ENCODE measurements around the gene CASZ1.

Gene CASZ1

DNA sequence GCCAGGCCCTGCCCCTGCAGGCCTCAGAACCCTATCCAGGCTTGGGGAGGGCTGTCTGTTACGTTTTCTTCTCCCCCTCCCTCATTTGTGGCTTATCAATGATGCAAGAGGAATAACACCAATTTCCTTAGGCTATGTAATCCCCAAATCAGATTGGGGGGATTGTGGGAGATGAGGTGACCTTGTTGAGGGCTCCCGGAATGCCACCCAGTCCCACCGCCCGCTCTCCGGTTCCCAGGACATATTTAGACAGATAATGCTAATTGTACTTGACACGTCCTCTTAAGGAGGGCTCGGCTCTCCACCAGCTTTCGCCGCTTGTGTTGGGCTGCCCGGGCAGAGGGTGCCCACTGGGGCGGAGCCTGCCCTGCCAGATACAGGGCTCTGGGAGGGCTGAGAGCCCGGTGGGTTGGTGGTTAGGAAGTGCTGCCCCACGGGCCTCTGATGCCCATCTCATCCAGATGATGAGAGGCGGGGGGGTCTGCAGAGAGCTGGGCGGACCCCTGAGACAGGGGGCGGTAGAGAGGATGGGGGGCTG lies 90.0 kb downstream of the CASZ1 start:
- H3K4me3 ChIP-seq (ENCODE audit: low read depth, low read length), result no peak overlapping the region
- no peaks in the 10 kb centered on the region for H3K36me3 ChIP-seq (ENCODE audit: control insufficient read depth, insufficient read depth, low read length)
- H3K79me2 ChIP-seq, result no peaks in the 10 kb centered on the region
- H3K9ac ChIP-seq, result no peak overlapping the region
- no peaks in the 10 kb centered on the region for H3K4me1 ChIP-seq
- H3K27me3 ChIP-seq (ENCODE audit: control insufficient read depth, insufficient read depth, low read length), result no peaks in the 10 kb centered on the region
- TF ChIP-seq, protein P1, sequence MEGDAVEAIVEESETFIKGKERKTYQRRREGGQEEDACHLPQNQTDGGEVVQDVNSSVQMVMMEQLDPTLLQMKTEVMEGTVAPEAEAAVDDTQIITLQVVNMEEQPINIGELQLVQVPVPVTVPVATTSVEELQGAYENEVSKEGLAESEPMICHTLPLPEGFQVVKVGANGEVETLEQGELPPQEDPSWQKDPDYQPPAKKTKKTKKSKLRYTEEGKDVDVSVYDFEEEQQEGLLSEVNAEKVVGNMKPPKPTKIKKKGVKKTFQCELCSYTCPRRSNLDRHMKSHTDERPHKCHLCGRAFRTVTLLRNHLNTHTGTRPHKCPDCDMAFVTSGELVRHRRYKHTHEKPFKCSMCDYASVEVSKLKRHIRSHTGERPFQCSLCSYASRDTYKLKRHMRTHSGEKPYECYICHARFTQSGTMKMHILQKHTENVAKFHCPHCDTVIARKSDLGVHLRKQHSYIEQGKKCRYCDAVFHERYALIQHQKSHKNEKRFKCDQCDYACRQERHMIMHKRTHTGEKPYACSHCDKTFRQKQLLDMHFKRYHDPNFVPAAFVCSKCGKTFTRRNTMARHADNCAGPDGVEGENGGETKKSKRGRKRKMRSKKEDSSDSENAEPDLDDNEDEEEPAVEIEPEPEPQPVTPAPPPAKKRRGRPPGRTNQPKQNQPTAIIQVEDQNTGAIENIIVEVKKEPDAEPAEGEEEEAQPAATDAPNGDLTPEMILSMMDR (IDR thresholded peaks at IDR 0.05), result no peak
- H2AFZ ChIP-seq, result no peak overlapping the region
- H3K9me3 ChIP-seq (ENCODE audit: control insufficient read depth, low read length), result no peaks in the 10 kb centered on the region
- no peak overlapping the region for H3K4me2 ChIP-seq (ENCODE audit: low read length)
- H3K27ac ChIP-seq, result no peak overlapping the region

DNA sequence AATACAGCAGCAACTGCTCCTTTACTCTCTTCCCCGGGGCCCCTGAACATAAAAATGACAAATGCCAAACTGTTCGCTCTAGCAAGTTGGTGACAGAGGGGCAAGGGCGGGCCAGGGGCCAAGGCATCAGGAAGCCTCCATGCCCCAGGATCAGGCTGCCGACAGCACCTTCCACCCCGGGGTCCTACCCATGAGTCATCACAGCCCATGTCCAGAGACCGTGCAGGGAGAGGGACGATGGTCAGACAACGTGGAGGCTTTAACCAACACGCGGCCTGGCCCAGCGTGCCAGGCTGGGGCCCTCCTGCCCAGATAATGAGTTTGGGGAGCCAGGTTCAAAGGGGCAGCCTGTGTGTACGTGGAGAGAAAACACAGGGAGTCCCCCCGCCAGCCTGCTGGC lies 90.5 kb downstream of the CASZ1 start:
- no peak overlapping the region for H3K27ac ChIP-seq
- H3K36me3 ChIP-seq (ENCODE audit: control insufficient read depth, insufficient read depth, low read length), result no peaks in the 10 kb centered on the region
- H3K4me3 ChIP-seq (ENCODE audit: low read depth, low read length), result no peak overlapping the region
- no peak overlapping the region for H2AFZ ChIP-seq
- no peaks in the 10 kb centered on the region for H3K4me1 ChIP-seq
- no peak overlapping the region for H3K9ac ChIP-seq
- H3K9me3 ChIP-seq (ENCODE audit: control insufficient read depth, low read length), result no peaks in the 10 kb centered on the region
- no peaks in the 10 kb centered on the region for H3K27me3 ChIP-seq (ENCODE audit: control insufficient read depth, insufficient read depth, low read length)
- TF ChIP-seq, protein P1 (IDR thresholded peaks at IDR 0.05), result no peak
- H3K4me2 ChIP-seq (ENCODE audit: low read length), result no peak overlapping the region
- no peaks in the 10 kb centered on the region for H3K79me2 ChIP-seq

DNA sequence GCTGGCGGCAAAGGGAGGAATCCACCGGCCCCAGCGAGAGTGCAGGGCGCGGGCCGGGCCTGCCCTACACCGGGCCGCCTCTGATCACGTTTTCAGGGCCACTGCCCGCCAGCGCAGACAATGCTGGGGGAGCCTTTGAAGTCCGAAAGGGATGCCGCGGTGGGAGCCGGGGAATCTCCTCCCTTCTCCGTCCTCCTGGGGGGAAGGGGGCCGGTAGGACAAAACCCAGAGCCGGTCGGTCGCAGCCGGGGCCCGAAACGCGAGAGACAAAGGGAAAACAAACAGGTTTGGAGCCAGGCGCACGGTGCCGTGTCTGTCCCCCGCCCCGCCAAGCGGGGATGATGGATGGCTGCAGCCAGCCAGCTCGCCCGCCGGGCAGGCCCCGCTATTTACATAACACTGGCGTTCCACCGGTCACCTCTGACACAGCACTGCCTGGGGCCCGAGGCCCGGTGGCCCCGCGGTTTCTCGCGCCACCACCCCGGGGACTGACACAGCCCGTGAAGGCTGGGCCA lies 92.0 kb downstream of the CASZ1 start:
- H3K27ac ChIP-seq, result no peak overlapping the region
- H2AFZ ChIP-seq, result no peak overlapping the region
- H3K9me3 ChIP-seq (ENCODE audit: control insufficient read depth, low read length), result no peaks in the 10 kb centered on the region
- H3K4me1 ChIP-seq, result no peaks in the 10 kb centered on the region
- H3K9ac ChIP-seq, result no peak overlapping the region
- H3K36me3 ChIP-seq (ENCODE audit: control insufficient read depth, insufficient read depth, low read length), result no peaks in the 10 kb centered on the region
- no peak overlapping the region for H3K4me3 ChIP-seq (ENCODE audit: low read depth, low read length)
- H3K79me2 ChIP-seq, result no peaks in the 10 kb centered on the region
- TF ChIP-seq, protein P1 (IDR thresholded peaks at IDR 0.05), result no peak
- H3K27me3 ChIP-seq (ENCODE audit: control insufficient read depth, insufficient read depth, low read length), result no peaks in the 10 kb centered on the region
- H3K4me2 ChIP-seq (ENCODE audit: low read length), result no peak overlapping the region

DNA sequence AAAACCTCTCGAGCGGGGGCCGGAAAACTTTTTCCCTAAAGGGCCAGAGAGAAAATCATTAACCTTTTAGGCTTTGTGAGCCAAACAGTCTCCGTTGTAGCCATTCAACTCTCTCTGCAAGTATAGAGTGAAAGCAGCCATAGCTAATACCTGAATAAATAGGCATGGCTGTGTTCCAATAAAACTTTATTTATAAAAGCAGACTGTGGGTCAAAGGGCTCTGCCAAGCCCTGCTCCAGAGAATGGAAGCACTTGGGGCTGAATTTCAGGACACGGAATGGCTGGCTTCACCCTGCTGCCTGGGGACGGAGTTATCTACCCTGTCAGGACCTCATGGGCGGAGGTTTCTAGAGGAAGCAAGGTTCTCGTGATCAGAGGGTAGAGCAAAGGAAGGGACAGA lies 92.7 kb downstream of the CASZ1 start:
- TF ChIP-seq, protein P1 (IDR thresholded peaks at IDR 0.05), result no peak
- no peak overlapping the region for H2AFZ ChIP-seq
- no peak overlapping the region for H3K27ac ChIP-seq
- H3K4me3 ChIP-seq (ENCODE audit: low read depth, low read length), result no peak overlapping the region
- H3K36me3 ChIP-seq (ENCODE audit: control insufficient read depth, insufficient read depth, low read length), result no peaks in the 10 kb centered on the region
- no peaks in the 10 kb centered on the region for H3K4me1 ChIP-seq
- H3K9ac ChIP-seq, result no peak overlapping the region
- no peaks in the 10 kb centered on the region for H3K79me2 ChIP-seq
- no peak overlapping the region for H3K4me2 ChIP-seq (ENCODE audit: low read length)
- H3K27me3 ChIP-seq (ENCODE audit: control insufficient read depth, insufficient read depth, low read length), result no peaks in the 10 kb centered on the region
- no peaks in the 10 kb centered on the region for H3K9me3 ChIP-seq (ENCODE audit: control insufficient read depth, low read length)

DNA sequence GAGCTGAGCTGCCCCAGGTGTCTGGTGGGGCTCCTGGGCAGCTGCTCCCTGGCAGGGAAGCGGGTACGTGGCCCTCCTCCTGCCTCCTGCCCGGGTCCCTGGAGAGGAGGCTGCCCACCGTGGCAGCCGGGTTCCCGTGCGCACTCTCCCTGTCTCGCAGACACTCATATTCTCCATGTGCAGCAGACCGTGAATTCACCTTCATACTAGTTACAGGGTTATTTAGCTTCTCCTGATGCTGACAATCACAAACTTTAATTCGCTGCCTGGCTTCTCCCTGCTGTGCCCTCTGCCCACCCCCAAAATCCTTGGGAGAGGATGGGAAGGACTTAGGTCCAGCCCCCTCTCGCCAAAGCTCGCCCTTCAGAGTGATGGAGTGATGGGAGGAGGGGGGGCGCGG lies 95.3 kb downstream of the CASZ1 start:
- Histone ChIP-seq H3K36me3 (ENCODE audit: control insufficient read depth, insufficient read depth, low read length) (no peaks in the 10 kb centered on the region), H3K4me2 (ENCODE audit: low read length) (no peak overlapping the region), H3K27ac (no peak overlapping the region)

More for the DNA sequence above, 95.3 kb downstream of the CASZ1 start:
- Histone ChIP-seq H3K4me3 (ENCODE audit: low read depth, low read length) (no peak overlapping the region), H3K27me3 (ENCODE audit: control insufficient read depth, insufficient read depth, low read length) (no peaks in the 10 kb centered on the region), H3K4me1 (no peaks in the 10 kb centered on the region), H2AFZ (no peak overlapping the region), H3K9me3 (ENCODE audit: control insufficient read depth, low read length) (no peaks in the 10 kb centered on the region), H3K9ac (no peak overlapping the region), H3K79me2 (no peaks in the 10 kb centered on the region)
- TF ChIP-seq, protein P1 (IDR thresholded peaks at IDR 0.05), result no peak
